HepG2 (cell line): ENCODE data around the gene ZIC2.

Experiments used
- CHD2 ChIP-seq: IDR thresholded peaks from 2 replicates; pipeline ENCODE4 v1.6.1; 2011; ENCODE audit warnings: low read depth, low read length, improper control_type of control experiment
- DPF2 ChIP-seq: sonication (generic); formaldehyde crosslinking; IDR thresholded peaks from 2 replicates; pipeline ENCODE4 v1.4.0; 2020; ENCODE audit warnings: mild to moderate bottlenecking, low read depth, missing genetic modification reagents, borderline replicate concordance
- GABPB1 ChIP-seq: IDR thresholded peaks from 2 replicates; pipeline ENCODE4 v1.6.1; 2016; ENCODE audit warnings: mild to moderate bottlenecking, missing genetic modification reagents, moderate library complexity, missing compliant biosample characterization
- MTA3 ChIP-seq: sonication (generic); formaldehyde crosslinking; IDR thresholded peaks from 2 replicates; pipeline ENCODE4 v1.4.0; 2020; ENCODE audit warnings: missing genetic modification reagents

- TF ChIP-seq CHD2 (no peak), DPF2 (CRISPR knock-in tag) (no peak), MTA3 (no peak), GABPB1 (CRISPR knock-in tag) (no peak)
Observed at GRCh38 chr13:100029933-100030332, 48.3 kb downstream of the ZIC2 start.
